Neural progenitor cell (in vitro differentiated cells): ENCODE data around the gene CEP135. TPM values are rescaled to one million over a fixed set of nuclear protein-coding genes. Genes with fewer than 3 reads are reported as not detected.

Experiments used
- DNase-seq: peaks from one replicate; pipeline ENCODE4 v3.0.0-alpha.2; 2016; ENCODE audit warnings: low spot score
- H2AFZ ChIP-seq: fragments of 200-600 bp; sonication (generic); replicated peaks from 2 replicates; pipeline ENCODE4 v1.6.1; 2016; ENCODE audit warnings: antibody characterized with exemption
- H3F3A ChIP-seq: fragments of 200-600 bp; sonication (generic); 2 replicates; pipeline ENCODE4 v1.6.1; 2016; ENCODE audit warnings: antibody characterized with exemption, low read depth
- H3K27ac ChIP-seq: fragments of 200-600 bp; sonication (generic); 2 replicates; pipeline ENCODE4 v1.5.1; 2016; ENCODE audit warnings: mild to moderate bottlenecking
- H3K27me3 ChIP-seq: fragments of 200-600 bp; sonication (generic); 2 replicates; pipeline ENCODE4 v1.6.1; 2016; ENCODE audit warnings: mild to moderate bottlenecking, moderate library complexity
- H3K36me3 ChIP-seq: fragments of 200-600 bp; sonication (generic); 2 replicates; pipeline ENCODE4 v1.5.1; 2016
- H3K4me1 ChIP-seq: fragments of 200-600 bp; sonication (generic); 2 replicates; pipeline ENCODE4 v1.6.1; 2016; ENCODE audit warnings: mixed run types
- H3K4me2 ChIP-seq: fragments of 200-600 bp; sonication (generic); 2 replicates; pipeline ENCODE4 v1.6.1; 2016
- H3K4me3 ChIP-seq: fragments of 200-600 bp; sonication (generic); 2 replicates; pipeline ENCODE4 v1.5.1; 2016
- H3K79me2 ChIP-seq: fragments of 200-600 bp; sonication (generic); 2 replicates; pipeline ENCODE4 v1.6.1; 2016; ENCODE audit warnings: low read depth
- H3K9ac ChIP-seq: fragments of 200-600 bp; sonication (generic); 2 replicates; pipeline ENCODE4 v1.6.1; 2016
- H3K9me3 ChIP-seq: fragments of 200-600 bp; sonication (generic); 2 replicates; pipeline ENCODE4 v1.5.1; 2016; ENCODE audit warnings: low read depth
- H4K20me1 ChIP-seq: fragments of 200-600 bp; sonication (generic); 2 replicates; pipeline ENCODE4 v1.6.1; 2016; ENCODE audit warnings: low read depth
- H3K27ac Mint-ChIP-seq: 3 replicates; pipeline ENCODE4 v1.8.0; 2021; ENCODE audit warnings: mixed read lengths
- H3K27me3 Mint-ChIP-seq: 2 replicates; pipeline ENCODE4 v1.8.0; 2022; ENCODE audit warnings: low read depth, mild to moderate bottlenecking, inconsistent platforms, moderate library complexity, mixed read lengths; ENCODE audit not compliant: insufficient read depth
- H3K36me3 Mint-ChIP-seq: 3 replicates; pipeline ENCODE4 v1.8.0; 2021; ENCODE audit warnings: mixed read lengths
- H3K4me1 Mint-ChIP-seq: 3 replicates; pipeline ENCODE4 v1.8.0; 2021; ENCODE audit warnings: mixed read lengths
- H3K4me3 Mint-ChIP-seq: 3 replicates; pipeline ENCODE4 v1.8.0; 2021; ENCODE audit warnings: mild to moderate bottlenecking, moderate library complexity, mixed read lengths
- H3K9me3 Mint-ChIP-seq: 3 replicates; pipeline ENCODE4 v1.8.0; 2020; ENCODE audit warnings: mixed read lengths
- EZH2 ChIP-seq: fragments of 200-600 bp; sonication (generic); IDR thresholded peaks from 2 replicates; pipeline ENCODE4 v1.6.1; 2017; ENCODE audit warnings: antibody characterized with exemption, mild to moderate bottlenecking, moderate library complexity
- EZH2phosphoT487 ChIP-seq: fragments of 200-600 bp; sonication (generic); IDR thresholded peaks from 2 replicates; pipeline ENCODE4 v1.6.1; 2017; ENCODE audit warnings: antibody characterized with exemption
- total RNA-seq: library from RNA; depleted of rRNA; stranded (reverse); fragments of >200 nt; gene quantifications from 2 replicates; pipeline ENCODE4 v1.2.3, GENCODE V29; 2015; ENCODE audit warnings: low replicate concordance
- TF ChIP-seq, protein P1 (sequence below): fragments of 200-600 bp; sonication (generic); IDR thresholded peaks from 2 replicates; pipeline ENCODE4 v1.5.1; 2017; ENCODE audit warnings: antibody characterized with exemption, mild to moderate bottlenecking

Gene CEP135
- total RNA-seq, 1 donor from 2014 or later: 40.4 TPM

DNA sequence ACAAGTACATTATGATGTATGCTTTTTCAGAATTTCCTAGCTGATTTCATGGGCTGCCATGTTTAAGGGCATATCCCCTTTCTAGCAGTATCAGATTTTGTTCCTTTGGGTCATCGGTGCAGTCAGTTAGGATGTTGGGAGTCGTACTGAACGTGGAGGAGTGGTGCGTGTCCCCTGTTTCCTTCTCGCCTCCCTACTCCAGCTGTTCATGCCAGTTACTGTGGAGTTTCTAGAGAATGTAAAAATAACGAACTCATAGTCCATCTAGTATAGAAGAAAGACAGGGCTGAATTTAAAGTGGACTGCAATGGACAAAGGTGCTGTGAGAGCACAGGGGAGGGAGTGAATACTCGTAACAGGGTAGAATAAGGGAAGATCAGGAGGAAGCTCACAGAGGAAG lies 111.3 kb downstream of the CEP135 start:
- H3K4me1 ChIP-seq: peaks cover 7% of the 10 kb centered on the region
- peaks cover 90% of the 10 kb centered on the region for H3K79me2 ChIP-seq
- no peaks in the 10 kb centered on the region for H3F3A ChIP-seq
- no peak overlapping the region for H3K4me2 ChIP-seq
- no peak overlapping the region for H3K9ac ChIP-seq
- no peaks in the 10 kb centered on the region for H3K9me3 ChIP-seq
- H3K27ac Mint-ChIP-seq: no peak overlapping the region
- TF ChIP-seq, protein P1, sequence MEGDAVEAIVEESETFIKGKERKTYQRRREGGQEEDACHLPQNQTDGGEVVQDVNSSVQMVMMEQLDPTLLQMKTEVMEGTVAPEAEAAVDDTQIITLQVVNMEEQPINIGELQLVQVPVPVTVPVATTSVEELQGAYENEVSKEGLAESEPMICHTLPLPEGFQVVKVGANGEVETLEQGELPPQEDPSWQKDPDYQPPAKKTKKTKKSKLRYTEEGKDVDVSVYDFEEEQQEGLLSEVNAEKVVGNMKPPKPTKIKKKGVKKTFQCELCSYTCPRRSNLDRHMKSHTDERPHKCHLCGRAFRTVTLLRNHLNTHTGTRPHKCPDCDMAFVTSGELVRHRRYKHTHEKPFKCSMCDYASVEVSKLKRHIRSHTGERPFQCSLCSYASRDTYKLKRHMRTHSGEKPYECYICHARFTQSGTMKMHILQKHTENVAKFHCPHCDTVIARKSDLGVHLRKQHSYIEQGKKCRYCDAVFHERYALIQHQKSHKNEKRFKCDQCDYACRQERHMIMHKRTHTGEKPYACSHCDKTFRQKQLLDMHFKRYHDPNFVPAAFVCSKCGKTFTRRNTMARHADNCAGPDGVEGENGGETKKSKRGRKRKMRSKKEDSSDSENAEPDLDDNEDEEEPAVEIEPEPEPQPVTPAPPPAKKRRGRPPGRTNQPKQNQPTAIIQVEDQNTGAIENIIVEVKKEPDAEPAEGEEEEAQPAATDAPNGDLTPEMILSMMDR: no peak
- TF ChIP-seq EZH2phosphoT487: no peak
- TF ChIP-seq EZH2: no peak
- peaks cover 79% of the 10 kb centered on the region for H4K20me1 ChIP-seq
- H2AFZ ChIP-seq: no peak overlapping the region
- DNase-seq: no peak
- H3K27me3 Mint-ChIP-seq: peaks cover 4% of the 10 kb centered on the region
- H3K36me3 Mint-ChIP-seq: peaks cover 36% of the 10 kb centered on the region
- no peak overlapping the region for H3K4me3 Mint-ChIP-seq
- H3K36me3 ChIP-seq: no peaks in the 10 kb centered on the region
- H3K4me1 Mint-ChIP-seq: peaks cover 17% of the 10 kb centered on the region
- no peak overlapping the region for H3K4me3 ChIP-seq
- no peaks in the 10 kb centered on the region for H3K9me3 Mint-ChIP-seq
- H3K27ac ChIP-seq: no peak overlapping the region
- H3K27me3 ChIP-seq: no peaks in the 10 kb centered on the region

DNA sequence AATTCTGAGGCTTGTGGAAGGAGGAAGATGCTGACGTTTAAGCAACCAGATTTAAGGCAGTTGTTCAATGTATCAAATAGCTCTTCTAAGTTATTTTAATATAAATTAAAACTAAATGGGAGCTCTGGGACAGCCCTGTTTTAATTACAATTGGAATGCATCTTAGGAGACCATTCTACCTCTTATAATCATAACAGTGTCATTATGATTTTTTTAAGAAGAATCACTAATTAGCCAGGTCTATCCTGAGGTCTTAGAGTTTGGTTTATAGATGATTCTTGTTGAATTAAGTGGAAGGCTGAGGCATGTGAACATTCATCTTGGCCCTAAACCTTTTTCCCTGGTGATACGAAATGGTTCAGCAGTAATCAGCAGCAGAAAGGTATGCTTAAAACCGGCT lies 113.4 kb downstream of the CEP135 start:
- H3K4me3 Mint-ChIP-seq: no peak overlapping the region
- no peak overlapping the region for H3K27ac ChIP-seq
- H3K36me3 ChIP-seq: no peaks in the 10 kb centered on the region
- H3F3A ChIP-seq: no peaks in the 10 kb centered on the region
- H3K4me2 ChIP-seq: no peak overlapping the region
- DNase-seq: no peak
- H3K4me1 ChIP-seq: no peaks in the 10 kb centered on the region
- H3K9ac ChIP-seq: no peak overlapping the region
- H3K27ac Mint-ChIP-seq: no peak overlapping the region
- peaks cover 67% of the 10 kb centered on the region for H4K20me1 ChIP-seq
- H3K9me3 ChIP-seq: no peaks in the 10 kb centered on the region
- H3K27me3 Mint-ChIP-seq: peaks cover 4% of the 10 kb centered on the region
- no peak for TF ChIP-seq EZH2
- TF ChIP-seq EZH2phosphoT487: no peak
- TF ChIP-seq, protein P1: no peak
- H3K4me1 Mint-ChIP-seq: peaks cover 2% of the 10 kb centered on the region
- H3K36me3 Mint-ChIP-seq: peaks cover 46% of the 10 kb centered on the region
- H3K27me3 ChIP-seq: no peaks in the 10 kb centered on the region
- no peak overlapping the region for H3K4me3 ChIP-seq
- peaks cover 6% of the 10 kb centered on the region for H3K9me3 Mint-ChIP-seq
- no peak overlapping the region for H2AFZ ChIP-seq
- peaks cover 89% of the 10 kb centered on the region for H3K79me2 ChIP-seq

DNA sequence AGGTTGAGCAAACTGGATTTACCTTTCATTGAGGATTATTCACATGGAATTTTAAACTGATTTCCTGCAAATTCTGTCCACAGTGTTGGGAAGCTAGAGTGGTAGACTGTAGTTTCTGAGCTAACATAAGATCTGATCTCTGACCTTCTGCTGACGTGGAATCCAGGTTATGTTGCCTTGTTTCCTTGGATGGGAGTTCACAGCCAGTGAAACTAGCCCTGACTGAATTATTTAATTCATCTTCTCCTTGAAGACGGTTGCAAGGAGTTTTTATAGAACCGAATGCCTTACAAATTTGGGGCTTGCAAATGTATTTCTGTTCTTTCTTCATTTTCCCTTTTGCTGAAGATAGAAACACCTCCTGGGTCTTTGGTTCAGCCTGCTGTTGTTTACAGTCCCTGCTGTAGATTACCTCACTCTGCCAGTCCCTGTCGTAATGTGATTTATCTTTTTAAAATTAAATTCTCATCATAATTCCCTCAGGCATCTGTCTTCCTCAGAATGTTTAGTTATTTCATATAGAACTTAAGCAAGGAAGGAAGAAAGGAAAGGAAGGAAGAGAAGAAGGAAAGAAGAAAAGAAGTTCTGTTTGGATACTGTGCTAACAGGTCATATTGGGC lies 113.9 kb downstream of the CEP135 start:
- Histone ChIP-seq H3K9ac (no peak overlapping the region), H3F3A (no peaks in the 10 kb centered on the region), H4K20me1 (peaks cover 63% of the 10 kb centered on the region), H3K4me3 (no peak overlapping the region), H3K27me3 (no peaks in the 10 kb centered on the region), H3K4me1 (no peaks in the 10 kb centered on the region), H2AFZ (no peak overlapping the region), H3K27ac (no peak overlapping the region), H3K79me2 (peaks cover 90% of the 10 kb centered on the region), H3K36me3 (no peaks in the 10 kb centered on the region), H3K4me2 (no peak overlapping the region), H3K9me3 (no peaks in the 10 kb centered on the region)
- Mint-ChIP-seq H3K27me3 (peaks cover 4% of the 10 kb centered on the region), H3K27ac (no peak overlapping the region), H3K4me3 (no peak overlapping the region), H3K36me3 (peaks cover 43% of the 10 kb centered on the region), H3K4me1 (no peaks in the 10 kb centered on the region), H3K9me3 (peaks cover 6% of the 10 kb centered on the region)
- no peak for TF ChIP-seq EZH2phosphoT487
- TF ChIP-seq EZH2: no peak
- TF ChIP-seq, protein P1: no peak
- no peak for DNase-seq
